Adrenal gland (tissue), 12 donors: ENCODE measurements around the gene METTL24. TPM values are rescaled to one million over a fixed set of nuclear protein-coding genes. Genes with fewer than 3 reads are reported as not detected.

ENCODE experiments used
- DNase-seq, 7 donors: peaks; one replicate each; pipeline ENCODE4 v3.0.0-alpha.2; 2019 to 2020
- H3K27ac ChIP-seq, 5 donors: fragments of 200-600 bp; sonication (generic) in 4 of 5; 1 replicate in 3 of 5; 2 replicates in 2 of 5; pipeline versions ENCODE4 v1.5.1 to v1.8.0; 2016 to 2020; ENCODE audit warnings: mild to moderate bottlenecking in 1 of 5
- H3K27me3 ChIP-seq: fragments of 200-600 bp; 2 replicates; pipeline ENCODE4 v1.8.0; 2021
- H3K36me3 ChIP-seq, 2 donors: fragments of 200-600 bp; replicated peaks in 1 of 2; 1 replicate in 1 of 2; 2 replicates in 1 of 2; pipeline versions ENCODE4 v1.5.1 to v1.8.0; 2018 to 2022
- H3K4me1 ChIP-seq, 2 donors: fragments of 200-600 bp; replicated peaks in 1 of 2; 1 replicate in 1 of 2; 2 replicates in 1 of 2; pipeline versions ENCODE4 v1.5.1 to v1.8.0; 2018 to 2021
- H3K4me3 ChIP-seq, 4 donors: fragments of 200-600 bp; sonication (generic) in 3 of 4; one replicate each; pipeline ENCODE4 v1.5.1; 2016 to 2018
- H3K9me3 ChIP-seq, 3 donors: fragments of 200-600 bp; sonication (generic) in 1 of 3; replicated peaks in 1 of 3; 1 replicate in 2 of 3; 2 replicates in 1 of 3; pipeline versions ENCODE4 v1.5.1 to v1.8.0; 2016 to 2021
- CTCF ChIP-seq, 6 experiments: fragments of 450-650 bp in 4 of 6; fragments of 200-600 bp in 2 of 6; sonication (generic) in 1 of 6; IDR thresholded peaks; 1 replicate in 5 of 6; 2 replicates in 1 of 6; pipeline versions ENCODE4 v1.5.1 to v1.8.0; 2016 to 2021; ENCODE audit warnings: antibody characterized with exemption in 6 of 6, mild to moderate bottlenecking in 2 of 6, moderate library complexity in 1 of 6
- POLR2A ChIP-seq, 2 donors: fragments of 450-650 bp; IDR thresholded peaks; one replicate each; pipeline ENCODE4 v1.6.1; 2017; ENCODE audit warnings: antibody characterized with exemption in 2 of 2, mild to moderate bottlenecking in 2 of 2, moderate library complexity in 1 of 2
- WGBS, 4 donors: extraction: QIAGEN DNeasy Blood & Tissue Kit in 2 of 4; methylation state at CpG; one replicate each; pipeline versions ENCODE4 v1.1.5 to v1.1.7; 2013 to 2017; 5-methylcytosine and 5-hydroxymethylcytosine counted together
- intact Hi-C, 2 donors: fragments of 100-400 bp; cut with DNase I; formaldehyde crosslinking; loops; one replicate each; pipeline versions ENCODE4 v1.14.1 to v1.15.0; 2022 to 2023
- polyA plus RNA-seq, 3 donors: library from polyadenylated mRNA; stranded (reverse); fragments of 200-250 nt in 2 of 3; fragments of 350-450 nt in 1 of 3; fragmentation: Illumina TruSeq in 1 of 3; extraction: RNeasy Lipid Tissue Mini Kit (QIAGEN cat#74804) in 1 of 3; gene quantifications; one replicate each; pipeline ENCODE4 v1.2.3, GENCODE V29; 2013 to 2014
- total RNA-seq, 9 donors: library from RNA; depleted of rRNA in 4 of 9; stranded (reverse); fragments of >200 nt in 4 of 9; fragments of 120-200 nt in 1 of 9; fragmentation: NEBNext Ultra II Directional in 1 of 9; extraction: Animal tissue kit (Norgen Biotek cat#: 25700) in 1 of 9; gene quantifications; one replicate each; pipeline versions ENCODE4 v1.1.0 to v1.2.4, GENCODE V29; 2013 to 2023
- donor health status: healthy with polysubstance abuse.
- donor health status: Bipolar disorder and iron deficiency.
- donor health status: DM: yes; HTN: yes; CAD: no.
- donor health status: DM: no; HTN: no; CAD: no.
- donor health status: DM: no; HTN: no; CAD: no.
- donor health status: DM: yes; HTN: yes; CAD: no.

METTL24 gene
- total and polyA plus RNA-seq, 12 donors, result 0.20 to 5.0 (median 1.8) TPM; not detected in 1

GRCh38 chr6:110232450-110232849 lies 125.7 kb downstream of the METTL24 start:
- H3K36me3 ChIP-seq, result peaks cover 0 to 17% of the 10 kb centered on the region in 2 donors
- peaks cover 0 to 9% of the 10 kb centered on the region in 2 donors for H3K4me1 ChIP-seq
- no peak overlapping the region for H3K4me3 ChIP-seq
- DNase-seq, result no peak
- WGBS, 4 donors, result 69 to 78% (median 73%) methylated on average over 2 of the region's 2 CpGs
- H3K27me3 ChIP-seq, result no peaks in the 10 kb centered on the region
- H3K27ac ChIP-seq, result no peak overlapping the region
- H3K9me3 ChIP-seq, result no peaks in the 10 kb centered on the region
- TF ChIP-seq CTCF (IDR thresholded peaks at IDR 0.05) (no peak), POLR2A (IDR thresholded peaks at IDR 0.05) (no peak)
- intact Hi-C loops, result no loop called here

GRCh38 chr6:110226261-110226660 lies 131.9 kb downstream of the METTL24 start:
- no peaks in the 10 kb centered on the region for H3K9me3 ChIP-seq
- no peak for DNase-seq
- H3K4me1 ChIP-seq, result no peaks in the 10 kb centered on the region
- TF ChIP-seq POLR2A (IDR thresholded peaks at IDR 0.05) (no peak), CTCF (IDR thresholded peaks at IDR 0.05) (no peak)
- no peak overlapping the region for H3K27ac ChIP-seq
- intact Hi-C loops, result no loop called here
- WGBS, 4 donors, result 90 to 100% (median 95%) methylated on average over 1 of the region's 1 CpG
- H3K4me3 ChIP-seq, result no peak overlapping the region
- peaks cover 0 to 32% of the 10 kb centered on the region in 2 donors for H3K36me3 ChIP-seq
- no peaks in the 10 kb centered on the region for H3K27me3 ChIP-seq

GRCh38 chr6:110221738-110222137 lies 136.4 kb downstream of the METTL24 start:
- Histone ChIP-seq H3K4me3 (no peak overlapping the region), H3K4me1 (no peaks in the 10 kb centered on the region), H3K27me3 (no peaks in the 10 kb centered on the region), H3K9me3 (no peaks in the 10 kb centered on the region), H3K27ac (no peak overlapping the region), H3K36me3 (peaks cover 0 to 42% of the 10 kb centered on the region in 2 donors)
- intact Hi-C loops, result no loop called here
- TF ChIP-seq CTCF (IDR thresholded peaks at IDR 0.05), result no peak
- no peak for TF ChIP-seq POLR2A (IDR thresholded peaks at IDR 0.05)
- DNase-seq, result no peak

- no peak for DNase-seq
- WGBS, 4 donors, result 77 to 98% (median 90%) methylated on average over 2 of the region's 2 CpGs
- H3K36me3 ChIP-seq, result peaks cover 0 to 56% of the 10 kb centered on the region in 2 donors
- TF ChIP-seq POLR2A (IDR thresholded peaks at IDR 0.05) (no peak), CTCF (IDR thresholded peaks at IDR 0.05) (no peak)
- no peaks in the 10 kb centered on the region for H3K9me3 ChIP-seq
- no peaks in the 10 kb centered on the region for H3K27me3 ChIP-seq
- no peak overlapping the region for H3K27ac ChIP-seq
- intact Hi-C loops, result no loop called here
- H3K4me1 ChIP-seq, result peaks cover 2 to 6% of the 10 kb centered on the region in 2 donors
- H3K4me3 ChIP-seq, result no peak overlapping the region
These were observed 140.9 kb downstream of the METTL24 start for GRCh38 chr6:110217266-110217665.
